Measurements from ENCODE around the gene MACROD2.

MACROD2 gene

GRCh38 chr20:15061061-15061430 is 1065.7 kb downstream of the MACROD2 start:
- no peak for DNase-seq

GRCh38 chr20:15061955-15062354 is 1066.6 kb downstream of the MACROD2 start:
- Histone ChIP-seq H3K4me1 (peaks cover 4% of the 10 kb centered on the region), H3K36me3 (no peaks in the 10 kb centered on the region), H3K4me3 (ENCODE audit: low read depth, low read length) (no peak overlapping the region), H3K27me3 (no peaks in the 10 kb centered on the region), H3K9me3 (no peaks in the 10 kb centered on the region)
- no peak for DNase-seq
- no peak for TF ChIP-seq CTCF (IDR thresholded peaks at IDR 0.05; ENCODE audit: low read depth, low read length)

More at GRCh38 chr20:15061061-15061430, 1065.7 kb downstream of the MACROD2 start:
- H3K9me3 ChIP-seq, result no peaks in the 10 kb centered on the region
- no peak overlapping the region for H3K4me3 ChIP-seq (ENCODE audit: low read depth, low read length)
- no peaks in the 10 kb centered on the region for H3K36me3 ChIP-seq
- TF ChIP-seq CTCF (IDR thresholded peaks at IDR 0.05; ENCODE audit: low read depth, low read length), result no peak
- H3K4me1 ChIP-seq, result peaks cover 4% of the 10 kb centered on the region
- H3K27me3 ChIP-seq, result no peaks in the 10 kb centered on the region

- Histone ChIP-seq H3K9me3 (no peaks in the 10 kb centered on the region), H3K4me3 (ENCODE audit: low read depth, low read length) (no peak overlapping the region)
- DNase-seq, result no peak
Measured at GRCh38 chr20:15063081-15063480, 1067.8 kb downstream of the MACROD2 start.

GRCh38 chr20:15064741-15065140 is 1069.4 kb downstream of the MACROD2 start:
- H3K4me1 ChIP-seq, result peaks cover 4% of the 10 kb centered on the region
- DNase-seq, result no peak
- H3K4me3 ChIP-seq (ENCODE audit: low read depth, low read length), result no peak overlapping the region
- H3K9me3 ChIP-seq, result no peaks in the 10 kb centered on the region
- no peaks in the 10 kb centered on the region for H3K27me3 ChIP-seq
- no peak for TF ChIP-seq CTCF (IDR thresholded peaks at IDR 0.05; ENCODE audit: low read depth, low read length)
- H3K36me3 ChIP-seq, result no peaks in the 10 kb centered on the region

More at GRCh38 chr20:15063081-15063480, 1067.8 kb downstream of the MACROD2 start:
- no peak for TF ChIP-seq CTCF (IDR thresholded peaks at IDR 0.05; ENCODE audit: low read depth, low read length)
- peaks cover 4% of the 10 kb centered on the region for H3K4me1 ChIP-seq
- no peaks in the 10 kb centered on the region for H3K27me3 ChIP-seq
- no peaks in the 10 kb centered on the region for H3K36me3 ChIP-seq

GRCh38 chr20:15065794-15066193 is 1070.5 kb downstream of the MACROD2 start:
- TF ChIP-seq CTCF (IDR thresholded peaks at IDR 0.05; ENCODE audit: low read depth, low read length), result no peak
- no peaks in the 10 kb centered on the region for H3K9me3 ChIP-seq
- H3K4me1 ChIP-seq, result peaks cover 4% of the 10 kb centered on the region
- H3K4me3 ChIP-seq (ENCODE audit: low read depth, low read length), result no peak overlapping the region
- no peaks in the 10 kb centered on the region for H3K27me3 ChIP-seq
- no peaks in the 10 kb centered on the region for H3K36me3 ChIP-seq
- no peak for DNase-seq

- Histone ChIP-seq H3K9me3 (no peaks in the 10 kb centered on the region), H3K4me1 (no peaks in the 10 kb centered on the region), H3K4me3 (ENCODE audit: low read depth, low read length) (no peak overlapping the region), H3K36me3 (no peaks in the 10 kb centered on the region), H3K27me3 (no peaks in the 10 kb centered on the region)
- no peak for TF ChIP-seq CTCF (IDR thresholded peaks at IDR 0.05; ENCODE audit: low read depth, low read length)
- DNase-seq, result no peak
Measured at GRCh38 chr20:15068486-15068885, 1073.2 kb downstream of the MACROD2 start.
